Measurements from ENCODE around the gene PRLH.
"Not testable (repeated sequence)": the region's sequence is repeated elsewhere in the genome, so short reads cannot be mapped to it uniquely, and the experiment has no call there.

The PRLH gene

DNA sequence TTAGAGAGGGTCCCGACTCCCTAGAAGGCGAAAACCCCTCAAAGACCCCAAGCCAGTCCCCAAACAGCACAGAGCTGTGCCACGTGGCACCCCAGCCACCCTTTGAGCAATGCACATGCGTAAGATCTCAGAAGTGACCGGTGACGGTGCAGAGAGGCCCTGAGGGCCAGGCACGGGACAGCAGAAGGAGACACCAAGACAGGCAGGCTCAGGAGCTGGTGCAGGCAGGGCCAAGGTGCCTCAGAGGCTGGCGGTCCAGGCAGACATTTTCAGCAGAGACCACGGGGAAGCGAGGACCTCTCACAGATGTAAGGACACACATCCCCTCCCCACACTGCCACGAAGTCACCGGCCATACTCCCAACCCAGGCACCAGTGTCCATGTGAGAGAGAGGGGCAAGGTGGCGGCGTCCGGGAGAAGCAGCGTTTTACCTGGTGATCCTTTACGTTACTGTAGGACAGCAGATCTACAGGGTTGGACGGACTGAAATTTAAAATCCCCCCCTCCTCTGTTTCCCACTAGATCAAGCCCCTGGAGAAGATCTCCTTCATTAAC, 26.1 kb downstream of the PRLH start:
- Histone ChIP-seq H3K9ac (ENCODE audit: low read depth, low read length) (no peak overlapping the region), H3K9me3 (ENCODE audit: control insufficient read depth, insufficient read depth, low read length) (no peaks in the 10 kb centered on the region), H3K36me3 (ENCODE audit: insufficient read depth, low read length) (peaks cover 8% of the 10 kb centered on the region; the same call in 1 of the 2 replicates), H3K4me1 (ENCODE audit: insufficient read depth, low read length) (peaks cover 26% of the 10 kb centered on the region)

- H3K9ac ChIP-seq (ENCODE audit: low read depth, low read length): no peak overlapping the region
- H3K9me3 ChIP-seq (ENCODE audit: control insufficient read depth, insufficient read depth, low read length): no peaks in the 10 kb centered on the region
- H3K36me3 ChIP-seq (ENCODE audit: insufficient read depth, low read length): 0 out of 2 replicates have a peak, but pooled peaks cover 7% of the 10 kb centered on the region
- peaks cover 26% of the 10 kb centered on the region for H3K4me1 ChIP-seq (ENCODE audit: insufficient read depth, low read length)
These were observed 26.7 kb downstream of the PRLH start for GRCh38 chr2:237593036-237593435.

DNA sequence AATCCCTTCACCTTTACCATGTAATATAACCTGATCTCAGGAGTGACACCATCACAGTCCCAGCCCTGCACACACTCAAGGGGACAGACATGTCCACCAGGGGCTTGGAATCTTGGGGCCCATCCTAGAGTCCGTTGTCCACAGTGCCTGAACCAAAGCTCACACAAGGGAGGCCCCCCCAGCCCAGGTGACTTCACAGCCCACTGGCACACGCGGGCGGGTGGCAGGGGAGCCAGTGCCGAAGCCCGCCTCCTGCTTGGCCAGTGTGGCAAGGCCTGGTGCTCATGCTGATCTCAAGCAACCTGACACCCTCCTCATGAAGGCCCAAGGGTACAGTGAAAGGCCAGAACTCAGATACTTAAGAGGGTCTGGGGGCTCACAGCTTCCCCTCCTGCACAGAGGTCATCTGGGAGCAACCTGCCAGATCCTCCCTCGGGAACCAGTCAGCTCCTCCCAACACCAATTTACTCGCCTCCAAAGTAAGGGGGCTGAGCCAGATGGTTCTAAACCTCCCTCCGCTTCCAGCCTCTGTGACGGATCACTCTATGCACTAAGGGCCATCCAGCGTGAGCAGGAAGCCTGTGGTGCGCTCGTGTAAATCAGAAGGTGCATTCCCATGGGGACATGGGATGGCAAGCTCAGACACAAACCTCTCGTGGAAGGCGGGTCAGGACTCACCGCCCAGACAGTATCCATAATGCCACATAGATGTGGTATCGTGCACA, 27.4 kb downstream of the PRLH start:
- H3K4me1 ChIP-seq (ENCODE audit: insufficient read depth, low read length): peaks cover 26% of the 10 kb centered on the region
- 0 out of 2 replicates have a peak, but pooled peaks cover 3% of the 10 kb centered on the region for H3K36me3 ChIP-seq (ENCODE audit: insufficient read depth, low read length)
- H3K9ac ChIP-seq (ENCODE audit: low read depth, low read length): no peak overlapping the region
- no peaks in the 10 kb centered on the region for H3K9me3 ChIP-seq (ENCODE audit: control insufficient read depth, insufficient read depth, low read length)

- Histone ChIP-seq H3K9me3 (ENCODE audit: control insufficient read depth, insufficient read depth, low read length) (no peaks in the 10 kb centered on the region), H3K9ac (ENCODE audit: low read depth, low read length) (no peak overlapping the region), H3K4me1 (ENCODE audit: insufficient read depth, low read length) (peaks cover 26% of the 10 kb centered on the region), H3K36me3 (ENCODE audit: insufficient read depth, low read length) (0 out of 2 replicates have a peak, but pooled peaks cover 3% of the 10 kb centered on the region)
These were observed 28.1 kb downstream of the PRLH start for GRCh38 chr2:237594514-237594871.

- H3K9ac ChIP-seq (ENCODE audit: low read depth, low read length): not testable (repeated sequence)
These were observed 29.6 kb downstream of the PRLH start for GRCh38 chr2:237595829-237596519.

GRCh38 chr2:237596520-237597195, 30.3 kb downstream of the PRLH start:
- Histone ChIP-seq H3K9me3 (ENCODE audit: control insufficient read depth, insufficient read depth, low read length) (no peaks in the 10 kb centered on the region), H3K4me1 (ENCODE audit: insufficient read depth, low read length) (peaks cover 33% of the 10 kb centered on the region)

More at GRCh38 chr2:237595829-237596519, 29.6 kb downstream of the PRLH start:
- H3K36me3 ChIP-seq (ENCODE audit: insufficient read depth, low read length); H3K9me3 ChIP-seq (ENCODE audit: control insufficient read depth, insufficient read depth, low read length): not testable (repeated sequence)
- peaks cover 28% of the 10 kb centered on the region for H3K4me1 ChIP-seq (ENCODE audit: insufficient read depth, low read length)

DNA sequence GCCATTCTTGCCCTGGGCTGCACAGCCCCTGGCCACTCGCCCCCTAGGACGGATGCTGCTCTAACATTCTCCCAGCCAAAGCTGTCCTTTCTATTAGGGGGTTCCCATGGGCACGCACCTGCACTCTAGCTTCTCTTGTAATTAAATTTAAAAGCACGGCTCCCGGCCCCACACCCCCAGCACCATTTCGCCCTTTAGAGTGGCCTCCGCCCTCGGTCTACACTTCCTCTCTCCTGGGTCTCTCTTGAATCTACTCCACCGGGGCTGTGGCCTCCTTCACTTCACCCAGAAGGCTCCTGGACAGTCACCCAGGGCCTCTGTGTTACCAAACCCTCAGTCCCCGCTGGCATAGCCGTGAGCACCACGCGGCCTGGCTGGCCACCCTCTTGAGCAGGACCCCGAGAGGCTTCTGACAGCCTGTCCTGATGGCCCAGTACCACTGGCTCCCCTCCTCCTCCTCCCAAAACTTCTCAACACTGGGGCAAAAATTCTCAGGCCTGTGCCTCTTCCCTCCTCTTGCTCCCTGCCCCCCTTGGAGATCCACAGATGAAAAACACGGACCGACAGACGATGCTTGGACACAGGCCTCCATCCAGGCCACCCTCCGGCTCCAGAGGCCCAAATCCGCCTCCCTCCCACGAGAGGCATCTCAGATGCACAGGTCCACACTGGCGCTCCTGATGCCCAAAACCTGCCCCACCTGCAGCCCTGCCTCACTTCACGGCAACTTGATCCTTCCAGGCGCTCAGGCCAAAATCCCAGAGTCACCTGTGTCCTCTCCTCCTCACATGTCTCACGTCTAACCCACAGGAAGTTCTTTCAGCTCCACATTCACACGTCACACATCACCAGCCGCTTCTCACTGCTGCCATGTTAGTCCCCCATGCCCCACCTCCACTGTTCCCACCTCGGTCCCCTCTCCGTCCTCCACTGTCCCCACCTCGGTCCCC, 31.1 kb downstream of the PRLH start:
- no peaks in the 10 kb centered on the region for H3K9me3 ChIP-seq (ENCODE audit: control insufficient read depth, insufficient read depth, low read length)
- peaks cover 41% of the 10 kb centered on the region for H3K4me1 ChIP-seq (ENCODE audit: insufficient read depth, low read length)
- no peaks in the 10 kb centered on the region for H3K36me3 ChIP-seq (ENCODE audit: insufficient read depth, low read length)
- H3K9ac ChIP-seq (ENCODE audit: low read depth, low read length): no peak overlapping the region

More at GRCh38 chr2:237596520-237597195, 30.3 kb downstream of the PRLH start:
- Histone ChIP-seq H3K36me3 (ENCODE audit: insufficient read depth, low read length) (0 out of 2 replicates have a peak, but pooled peaks cover 3% of the 10 kb centered on the region), H3K9ac (ENCODE audit: low read depth, low read length) (no peak overlapping the region)

GRCh38 chr2:237598468-237599208, 32.3 kb downstream of the PRLH start:
- Histone ChIP-seq H3K9ac (ENCODE audit: low read depth, low read length) (no peak overlapping the region), H3K4me1 (ENCODE audit: insufficient read depth, low read length) (peaks cover 43% of the 10 kb centered on the region), H3K36me3 (ENCODE audit: insufficient read depth, low read length) (no peaks in the 10 kb centered on the region), H3K9me3 (ENCODE audit: control insufficient read depth, insufficient read depth, low read length) (no peaks in the 10 kb centered on the region)

DNA sequence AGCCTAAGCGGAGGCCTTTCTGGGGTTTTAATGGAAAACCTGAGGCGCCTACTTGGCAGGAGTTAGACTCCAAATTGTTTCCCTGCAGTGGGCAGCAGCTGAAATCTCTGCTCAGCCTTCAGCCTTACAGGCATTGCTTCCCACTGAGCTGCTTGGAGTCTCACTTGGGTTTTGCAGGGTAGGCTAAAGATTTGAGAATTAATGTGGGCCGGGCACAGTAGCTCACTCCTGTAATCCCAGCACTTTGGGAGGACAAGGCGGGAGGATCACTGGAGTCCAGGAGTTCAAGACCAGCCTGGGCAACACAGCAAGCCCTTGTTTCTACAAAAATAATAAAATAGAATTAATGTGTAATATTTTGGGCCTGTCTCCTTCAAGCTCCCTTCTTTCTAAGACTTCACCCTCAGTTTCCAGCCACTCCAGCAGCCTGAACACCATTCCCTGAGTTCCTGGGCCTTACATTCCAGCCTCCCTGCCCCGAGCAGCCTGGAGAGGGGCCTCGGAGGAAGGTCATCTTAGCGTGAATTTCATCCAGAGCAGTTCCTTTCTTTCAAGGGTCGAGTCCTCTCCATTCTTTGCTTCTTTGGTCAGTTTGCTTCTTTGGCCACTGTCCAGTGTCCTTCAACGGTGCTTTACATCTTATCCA, 33.2 kb downstream of the PRLH start:
- Histone ChIP-seq H3K9me3 (ENCODE audit: control insufficient read depth, insufficient read depth, low read length) (no peaks in the 10 kb centered on the region), H3K36me3 (ENCODE audit: insufficient read depth, low read length) (no peaks in the 10 kb centered on the region), H3K9ac (ENCODE audit: low read depth, low read length) (no peak overlapping the region), H3K4me1 (ENCODE audit: insufficient read depth, low read length) (peaks cover 35% of the 10 kb centered on the region)

- peaks cover 4% of the 10 kb centered on the region; the same call in 1 of the 2 replicates for H3K36me3 ChIP-seq (ENCODE audit: insufficient read depth, low read length)
- peaks cover 6% of the 10 kb centered on the region; the same call in 1 of the 2 replicates for H3K9me3 ChIP-seq (ENCODE audit: control insufficient read depth, insufficient read depth, low read length)
- H3K9ac ChIP-seq (ENCODE audit: low read depth, low read length): no peak overlapping the region
- peaks cover 30% of the 10 kb centered on the region for H3K4me1 ChIP-seq (ENCODE audit: insufficient read depth, low read length)
These were observed 34.0 kb downstream of the PRLH start for GRCh38 chr2:237600205-237600846.

GRCh38 chr2:237601453-237602116, 35.2 kb downstream of the PRLH start:
- no peak overlapping the region for H3K9ac ChIP-seq (ENCODE audit: low read depth, low read length)
- peaks cover 28% of the 10 kb centered on the region for H3K4me1 ChIP-seq (ENCODE audit: insufficient read depth, low read length)
- H3K36me3 ChIP-seq (ENCODE audit: insufficient read depth, low read length): peaks cover 4% of the 10 kb centered on the region; the same call in 1 of the 2 replicates

GRCh38 chr2:237602409-237602808, 36.0 kb downstream of the PRLH start:
- H3K9me3 ChIP-seq (ENCODE audit: control insufficient read depth, insufficient read depth, low read length): peaks cover 13% of the 10 kb centered on the region
- peaks cover 4% of the 10 kb centered on the region; the same call in 1 of the 2 replicates for H3K36me3 ChIP-seq (ENCODE audit: insufficient read depth, low read length)
- no peak overlapping the region for H3K9ac ChIP-seq (ENCODE audit: low read depth, low read length)
- H3K4me1 ChIP-seq (ENCODE audit: insufficient read depth, low read length): peaks cover 28% of the 10 kb centered on the region

More at GRCh38 chr2:237601453-237602116, 35.2 kb downstream of the PRLH start:
- H3K9me3 ChIP-seq (ENCODE audit: control insufficient read depth, insufficient read depth, low read length): peaks cover 12% of the 10 kb centered on the region

All from ES-I3 (cell line).